Measurements from ENCODE around the gene PHAX.

GRCh38 chr5:126635585-126635984 lies 34.8 kb downstream of the PHAX start:
- no peak for TF ChIP-seq CTCF (IDR thresholded peaks at IDR 0.05)
- no peak for TF ChIP-seq ZFX (IDR thresholded peaks at IDR 0.05; ENCODE audit: borderline replicate concordance)
